Activated CD8-positive, alpha-beta memory T cell treated with anti-CD3 and anti-CD28 coated beads, Interleukin-2, amount 50 U/mL, for 24 hours (primary cell): ENCODE data around the gene SMG6.

Experiments
- DNase-seq: peaks from one replicate; pipeline ENCODE4 v3.0.0-alpha.2; 2020; ENCODE audit errors: extremely low read depth

Gene SMG6

GRCh38 chr17:2235265-2235664 lies 68.3 kb downstream of the SMG6 start:
- no peak for DNase-seq

DNA sequence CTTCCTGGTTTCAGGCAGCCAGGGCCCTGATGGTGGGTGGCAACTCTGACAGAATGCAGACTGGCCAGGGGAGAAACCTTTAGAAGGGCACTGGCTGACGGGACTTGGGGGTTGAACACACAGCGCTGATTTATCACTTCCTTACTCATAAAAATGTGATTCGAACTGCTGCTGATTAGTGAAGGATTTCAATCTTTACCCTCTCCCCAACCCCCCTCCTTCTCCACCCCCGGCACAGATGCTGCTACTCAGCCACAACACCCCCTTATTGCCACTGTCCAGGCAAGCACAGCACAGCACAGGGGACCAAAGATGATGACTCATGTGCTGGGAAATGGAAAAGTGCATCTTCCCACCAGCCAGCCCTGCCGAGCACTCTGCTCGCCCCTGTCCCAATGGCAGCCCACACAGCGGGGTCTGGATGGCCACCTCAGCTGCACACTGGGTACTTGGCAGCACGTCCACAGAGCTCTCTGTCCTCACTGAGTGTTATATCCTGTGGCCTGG lies 70.1 kb downstream of the SMG6 start:
- DNase-seq, result no peak

DNA sequence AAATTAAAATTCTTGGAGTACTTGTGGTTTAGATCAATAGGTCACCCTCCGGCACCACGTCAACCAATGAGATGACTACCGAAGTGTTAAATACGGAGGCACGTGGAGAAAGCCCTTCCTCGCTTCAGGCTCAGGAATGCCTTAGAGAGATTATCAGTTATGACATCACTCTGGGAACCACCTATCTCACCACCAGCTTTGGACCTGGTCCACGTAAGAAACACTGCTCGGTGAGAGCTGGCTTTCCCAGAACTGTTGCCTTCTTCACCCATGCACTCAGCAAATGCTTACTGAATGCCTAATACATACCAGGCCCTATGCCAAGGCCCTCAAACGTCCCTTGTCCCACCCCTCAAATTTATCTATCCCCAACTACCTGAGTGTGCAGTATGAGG lies 71.3 kb downstream of the SMG6 start:
- DNase-seq, result no peak

DNA sequence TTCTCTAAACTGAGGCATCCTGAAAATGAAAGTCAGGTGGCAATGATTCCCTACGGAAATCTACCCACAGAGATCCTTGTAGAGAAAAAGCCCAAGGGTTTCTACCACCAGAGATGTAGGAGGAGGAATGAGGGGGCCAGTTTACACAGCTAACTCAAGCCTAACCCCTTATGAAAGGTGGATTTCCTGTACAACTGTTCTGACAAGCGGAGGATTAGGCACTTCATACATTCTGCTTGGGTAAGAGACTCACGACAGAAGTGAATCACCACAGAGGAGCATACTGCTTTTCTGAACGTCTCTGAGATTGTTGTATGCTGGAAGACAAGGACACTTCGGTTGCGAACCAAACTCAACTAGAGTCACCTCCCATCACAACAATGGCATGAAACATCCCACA lies 72.7 kb downstream of the SMG6 start:
- DNase-seq, result no peak

DNA sequence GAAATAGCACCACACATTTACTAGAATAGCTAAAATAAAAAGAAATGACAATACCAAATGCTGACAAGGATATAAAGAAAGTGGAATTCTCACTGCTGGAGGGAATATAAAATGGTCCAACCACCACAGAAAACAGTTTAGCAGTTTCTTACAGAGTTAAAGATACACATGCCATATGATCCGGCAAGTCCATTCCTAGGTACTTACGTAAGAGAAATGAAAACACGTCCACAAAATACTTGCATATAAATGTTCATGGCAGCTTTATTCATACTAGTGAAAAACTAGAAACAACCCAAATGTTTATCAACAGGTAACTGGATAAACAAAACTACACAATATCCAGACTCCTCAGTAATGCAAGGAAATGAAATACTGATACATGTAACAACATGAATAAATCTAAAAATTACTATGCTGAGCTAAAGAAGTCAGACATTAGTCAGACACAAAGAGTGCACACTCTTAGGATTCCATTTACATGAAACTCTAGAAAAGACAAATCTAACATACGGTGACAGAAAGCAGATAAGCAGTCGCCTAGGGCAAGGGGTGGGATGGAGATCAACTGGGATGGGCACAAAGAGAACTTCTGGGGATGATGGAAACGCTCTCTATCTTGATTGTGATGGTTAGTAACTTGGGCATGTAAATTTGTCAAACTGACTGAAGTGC lies 76.4 kb downstream of the SMG6 start:
- DNase-seq, result no peak

DNA sequence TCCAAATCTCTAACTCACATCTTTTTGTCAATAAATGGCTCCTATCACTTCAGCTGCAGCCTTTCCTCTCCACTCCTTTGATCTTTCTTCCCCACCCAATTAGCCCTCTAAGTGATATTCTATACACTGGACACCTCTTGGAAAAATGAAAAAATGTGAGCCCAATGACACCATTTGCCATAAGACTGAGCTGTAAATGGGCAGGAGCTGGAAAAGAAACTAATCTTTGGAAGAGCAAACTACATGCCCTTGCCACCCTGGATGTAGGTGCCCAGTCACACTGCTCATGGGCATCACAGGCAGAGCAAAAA lies 80.0 kb downstream of the SMG6 start:
- no peak for DNase-seq

- DNase-seq, result peak; percentile 30
Observed at GRCh38 chr17:2222901-2223616, 80.5 kb downstream of the SMG6 start.

GRCh38 chr17:2222301-2222700 lies 81.3 kb downstream of the SMG6 start:
- DNase-seq, result no peak

- DNase-seq, result no peak
Observed at GRCh38 chr17:2218426-2218825, 85.2 kb downstream of the SMG6 start.

DNA sequence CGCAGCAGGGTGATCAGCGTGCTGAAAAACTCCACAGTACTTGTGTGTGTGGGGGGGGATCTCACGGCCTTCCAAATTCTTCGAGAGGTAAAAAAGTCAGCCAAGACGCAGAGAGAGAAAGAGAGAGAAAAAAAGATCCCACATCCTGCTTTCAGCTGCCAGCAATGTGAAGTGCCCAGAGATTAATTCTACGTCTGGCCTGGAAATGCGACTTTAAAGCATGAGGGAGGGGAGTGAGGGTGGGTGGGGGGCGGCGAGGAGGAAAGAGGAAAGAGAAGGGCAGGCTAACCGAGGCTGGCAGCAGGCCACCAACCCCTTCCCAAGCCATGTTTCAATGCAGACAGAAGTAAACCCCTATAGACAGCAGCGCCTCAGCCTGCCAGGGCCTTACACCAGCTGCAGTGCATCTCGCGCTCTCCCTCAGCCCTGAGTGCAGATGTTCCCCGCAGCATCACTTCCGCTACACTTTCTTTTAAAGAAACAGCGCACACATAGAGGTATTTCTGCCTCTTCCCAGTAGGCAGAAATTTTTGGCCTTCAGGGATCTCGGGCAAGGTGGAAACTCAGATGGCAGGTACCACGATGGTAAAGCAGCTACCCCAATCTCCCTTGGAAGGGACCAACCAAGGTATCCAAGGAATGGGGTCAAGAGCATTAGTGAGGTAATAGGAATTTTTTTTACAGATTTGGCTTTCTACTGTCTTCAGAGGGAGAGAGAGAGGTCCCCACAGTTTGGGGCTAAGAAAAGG lies 87.8 kb downstream of the SMG6 start:
- no peak for DNase-seq

DNA sequence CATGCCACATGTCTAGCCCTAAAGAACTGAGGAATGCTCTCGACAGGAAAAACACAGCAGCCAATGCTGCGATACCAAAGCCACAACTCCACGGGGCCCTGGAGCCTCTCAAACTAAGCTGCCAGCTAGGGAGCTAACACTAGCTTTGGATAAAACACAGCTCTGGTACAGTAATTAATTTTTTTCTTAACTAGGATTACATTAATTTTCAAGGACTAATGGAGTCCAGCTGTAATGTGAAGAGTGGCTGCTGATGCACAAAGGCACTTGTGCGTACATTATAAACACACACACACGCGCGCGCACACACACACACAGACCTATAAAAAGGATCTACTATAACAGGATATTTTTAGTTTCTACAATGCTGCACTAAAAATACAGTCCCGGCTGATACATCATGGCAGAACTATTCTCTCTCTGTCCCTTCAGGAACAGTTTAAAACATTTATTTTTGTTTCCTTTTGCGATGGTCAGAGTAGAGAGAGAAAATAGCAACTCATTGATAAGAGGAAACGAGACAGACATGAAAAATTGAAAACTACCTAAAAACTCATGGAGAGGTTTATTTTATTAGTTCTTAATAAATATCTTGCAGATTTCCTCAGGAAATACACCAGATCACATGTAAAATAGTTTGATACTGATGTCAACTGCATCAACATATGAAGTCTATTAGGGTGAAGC lies 88.5 kb downstream of the SMG6 start:
- DNase-seq, result no peak

GRCh38 chr17:2214047-2214928 lies 89.3 kb downstream of the SMG6 start:
- DNase-seq, result no peak

GRCh38 chr17:2213291-2213960 lies 90.2 kb downstream of the SMG6 start:
- no peak for DNase-seq

DNA sequence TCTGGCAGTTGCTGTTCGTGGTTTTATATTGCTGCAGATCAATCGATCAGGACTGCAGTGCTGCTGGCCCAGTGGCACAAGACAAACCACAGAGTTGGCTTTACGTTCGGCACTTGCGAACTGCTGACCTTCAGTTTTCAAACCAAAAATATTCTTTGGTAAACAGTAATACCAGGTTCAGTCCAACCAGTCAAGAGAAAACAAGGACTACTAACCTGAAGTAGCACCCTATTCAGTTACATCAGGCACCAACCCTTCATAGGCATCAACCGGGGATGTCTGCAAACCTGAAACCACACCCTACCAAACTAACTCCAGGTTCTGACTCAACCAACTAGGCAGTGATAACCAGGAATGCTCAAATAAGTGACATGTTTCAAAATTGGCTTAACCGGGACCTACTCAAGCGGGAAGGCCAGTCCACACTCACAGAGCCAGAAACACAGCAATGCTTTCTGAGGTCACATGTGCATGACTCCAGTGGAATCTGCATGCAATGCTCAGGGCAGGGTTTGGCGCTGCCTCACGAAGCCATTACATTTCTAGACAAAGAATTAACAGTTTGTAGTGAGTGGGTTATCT lies 91.1 kb downstream of the SMG6 start:
- DNase-seq, result no peak

GRCh38 chr17:2211661-2212399 lies 91.8 kb downstream of the SMG6 start:
- DNase-seq, result no peak

DNA sequence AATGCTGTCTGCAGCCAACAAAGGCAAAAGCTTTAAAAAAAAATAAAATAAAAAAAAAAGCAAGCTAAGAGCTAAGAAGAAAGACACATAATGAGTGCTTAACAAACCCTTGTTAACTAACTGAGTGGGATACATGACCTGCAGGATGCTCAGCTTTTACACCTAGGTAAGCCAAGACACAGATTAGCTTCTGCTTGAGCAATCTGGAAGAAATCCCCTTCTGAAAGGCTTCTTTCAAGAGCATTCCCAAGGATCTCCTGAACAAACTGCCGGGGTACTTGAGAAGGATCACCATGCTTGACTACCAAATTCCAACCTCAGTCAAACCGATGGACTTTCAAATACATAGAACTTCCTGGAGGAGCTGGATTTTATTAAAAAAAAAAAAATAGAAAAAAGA lies 92.9 kb downstream of the SMG6 start:
- no peak for DNase-seq

GRCh38 chr17:2207815-2208515 lies 95.6 kb downstream of the SMG6 start:
- no peak for DNase-seq

GRCh38 chr17:2204393-2204792 lies 99.2 kb downstream of the SMG6 start:
- DNase-seq, result no peak

DNA sequence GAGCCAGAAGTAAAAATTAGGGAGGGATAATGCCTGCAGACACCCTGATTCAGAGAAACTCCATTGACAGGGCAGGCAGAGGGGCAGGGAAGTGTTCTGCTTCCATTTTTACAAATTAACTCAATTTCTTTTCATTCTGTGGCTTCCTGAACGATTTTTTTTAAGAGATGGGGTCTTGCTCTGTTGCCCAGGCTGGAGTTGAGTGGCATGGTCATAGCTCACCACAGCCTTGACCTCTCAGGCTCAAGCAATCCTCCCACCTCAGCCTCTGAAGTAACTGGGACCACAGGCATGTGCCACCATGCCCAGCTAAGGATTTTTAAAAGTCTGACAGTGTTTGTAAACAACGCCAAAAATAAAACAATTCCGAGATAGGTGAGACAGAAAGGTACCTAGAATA lies 99.8 kb downstream of the SMG6 start:
- no peak for DNase-seq
